ENCODE results near the gene TBXAS1.

DNA sequence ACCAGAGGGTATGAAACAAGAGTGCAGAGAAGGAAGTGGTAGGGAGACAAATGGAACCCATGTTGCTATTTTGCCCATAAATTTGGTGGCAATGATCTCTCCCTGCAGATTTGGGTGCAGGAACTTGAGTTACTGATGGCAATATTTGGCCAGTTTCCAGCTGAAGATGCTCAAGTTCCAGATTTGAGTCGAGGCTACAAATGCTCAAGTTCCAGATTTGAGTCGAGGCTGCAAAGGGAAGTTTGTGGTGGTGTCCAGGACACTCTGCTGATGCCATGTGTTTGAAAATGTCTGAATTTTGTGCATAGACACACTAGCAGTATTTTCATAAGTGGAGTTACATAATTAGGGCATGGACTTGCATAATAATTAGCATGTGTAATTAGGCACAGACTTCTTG, 40.8 kb downstream of the TBXAS1 start:
- TF ChIP-seq, protein P1, sequence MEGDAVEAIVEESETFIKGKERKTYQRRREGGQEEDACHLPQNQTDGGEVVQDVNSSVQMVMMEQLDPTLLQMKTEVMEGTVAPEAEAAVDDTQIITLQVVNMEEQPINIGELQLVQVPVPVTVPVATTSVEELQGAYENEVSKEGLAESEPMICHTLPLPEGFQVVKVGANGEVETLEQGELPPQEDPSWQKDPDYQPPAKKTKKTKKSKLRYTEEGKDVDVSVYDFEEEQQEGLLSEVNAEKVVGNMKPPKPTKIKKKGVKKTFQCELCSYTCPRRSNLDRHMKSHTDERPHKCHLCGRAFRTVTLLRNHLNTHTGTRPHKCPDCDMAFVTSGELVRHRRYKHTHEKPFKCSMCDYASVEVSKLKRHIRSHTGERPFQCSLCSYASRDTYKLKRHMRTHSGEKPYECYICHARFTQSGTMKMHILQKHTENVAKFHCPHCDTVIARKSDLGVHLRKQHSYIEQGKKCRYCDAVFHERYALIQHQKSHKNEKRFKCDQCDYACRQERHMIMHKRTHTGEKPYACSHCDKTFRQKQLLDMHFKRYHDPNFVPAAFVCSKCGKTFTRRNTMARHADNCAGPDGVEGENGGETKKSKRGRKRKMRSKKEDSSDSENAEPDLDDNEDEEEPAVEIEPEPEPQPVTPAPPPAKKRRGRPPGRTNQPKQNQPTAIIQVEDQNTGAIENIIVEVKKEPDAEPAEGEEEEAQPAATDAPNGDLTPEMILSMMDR (IDR thresholded peaks at IDR 0.05), result no peak
- TF ChIP-seq POLR2A (IDR thresholded peaks at IDR 0.05; ENCODE audit: low read depth) (no peak), POLR2AphosphoS5 (IDR thresholded peaks at IDR 0.05) (no peak), EP300 (IDR thresholded peaks at IDR 0.05) (no peak)

Data from esophagus muscularis mucosa (tissue), 4 donors.